H1 (cell line): ENCODE results near the gene PGAM1. TPM values are rescaled to one million over a fixed set of nuclear protein-coding genes. Genes with fewer than 3 reads are reported as not detected.

ENCODE experiments used
- BCL11A ChIP-seq, 2 experiments: IDR thresholded peaks; one replicate each; pipeline ENCODE4 v1.6.1; 2011; ENCODE audit warnings: low read depth in 2 of 2, low read length in 2 of 2, mild to moderate bottlenecking in 2 of 2
- CBX8 ChIP-seq: fragments of 300-800, 300-1000 bp; sonication (generic); IDR thresholded peaks from 2 replicates; pipeline ENCODE4 v1.7.1; 2016; ENCODE audit warnings: low read depth, low read length, borderline replicate concordance
- CEBPB ChIP-seq: IDR thresholded peaks from 2 replicates; pipeline ENCODE4 v1.6.1; 2012; ENCODE audit warnings: low read depth, low read length
- EZH2 ChIP-seq: fragments of 200-600 bp; sonication (generic); IDR thresholded peaks from 2 replicates; pipeline ENCODE4 v1.7.1; 2012; ENCODE audit warnings: low read depth, mild to moderate bottlenecking, moderate library complexity, low read length, inconsistent platforms; ENCODE audit not compliant: severe bottlenecking
- RFX5 ChIP-seq: IDR thresholded peaks from 2 replicates; pipeline ENCODE4 v1.6.1; 2011; ENCODE audit warnings: low read depth, low read length, improper control_type of control experiment, borderline replicate concordance
- SP1 ChIP-seq: IDR thresholded peaks from 2 replicates; pipeline ENCODE4 v1.6.1; 2011; ENCODE audit warnings: low read depth, low read length
- SRF ChIP-seq: IDR thresholded peaks from 2 replicates; pipeline ENCODE4 v1.6.1; 2011; ENCODE audit warnings: mild to moderate bottlenecking, low read depth, low read length, moderate library complexity
- TCF12 ChIP-seq: IDR thresholded peaks from 2 replicates; pipeline ENCODE4 v1.6.1; 2011; ENCODE audit warnings: low read depth, mild to moderate bottlenecking, low read length
- polyA plus RNA-seq, 7 experiments: library from polyadenylated mRNA; depleted of rRNA in 3 of 7; stranded (reverse) in 5 of 7; unstranded in 2 of 7; fragments of >200 nt in 5 of 7; fragments of 200-250 nt in 2 of 7; gene quantifications; 1 replicate in 5 of 7; 2 replicates in 1 of 7; 4 replicates in 1 of 7; pipeline versions ENCODE4 v1.2.1 to v1.2.3, GENCODE V29; 2011 to 2013; ENCODE audit warnings: missing spikeins in 2 of 7, mixed read lengths in 2 of 7
- total RNA-seq: library from RNA; stranded (reverse); fragmentation: NEBNext Ultra II Directional; extraction: Animal tissue kit (Norgen Biotek cat#: 25700); gene quantifications from 2 replicates; pipeline ENCODE4 v1.2.1, GENCODE V29; 2021
- TF ChIP-seq, protein P1 (sequence below): fragments of 300-600 bp; sonication (generic); IDR thresholded peaks from 2 replicates; pipeline ENCODE4 v1.7.1; 2012; ENCODE audit warnings: low read length, moderate library complexity, mild to moderate bottlenecking, inconsistent platforms; ENCODE audit not compliant: insufficient replicate concordance

PGAM1 gene
- total and polyA plus RNA-seq, 2 of the 8 experiments (the other 6 are each of a cell fraction or from before 2014, with no cell fraction given), result 791 to 799 TPM

DNA sequence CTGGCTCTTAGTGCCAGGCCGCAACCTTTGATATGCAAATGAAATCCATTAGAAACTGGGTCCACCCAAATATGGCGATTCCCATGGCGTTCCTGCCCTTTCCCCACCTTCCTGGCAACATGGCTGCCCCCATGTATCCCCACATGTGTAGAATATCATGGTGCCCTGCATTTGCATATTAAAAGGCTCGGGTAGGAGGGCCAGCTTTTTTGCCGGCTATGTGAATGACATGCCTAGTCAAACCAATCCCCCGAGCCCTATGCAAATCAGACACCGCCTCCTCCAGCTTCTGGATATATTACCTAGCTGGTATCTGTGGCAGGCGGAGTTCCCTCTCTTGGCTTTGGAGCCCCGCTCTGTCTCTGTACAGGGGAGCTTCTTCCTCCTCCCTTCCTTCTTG, 53.9 kb downstream of the PGAM1 start (continued):
- TF ChIP-seq, protein P1, sequence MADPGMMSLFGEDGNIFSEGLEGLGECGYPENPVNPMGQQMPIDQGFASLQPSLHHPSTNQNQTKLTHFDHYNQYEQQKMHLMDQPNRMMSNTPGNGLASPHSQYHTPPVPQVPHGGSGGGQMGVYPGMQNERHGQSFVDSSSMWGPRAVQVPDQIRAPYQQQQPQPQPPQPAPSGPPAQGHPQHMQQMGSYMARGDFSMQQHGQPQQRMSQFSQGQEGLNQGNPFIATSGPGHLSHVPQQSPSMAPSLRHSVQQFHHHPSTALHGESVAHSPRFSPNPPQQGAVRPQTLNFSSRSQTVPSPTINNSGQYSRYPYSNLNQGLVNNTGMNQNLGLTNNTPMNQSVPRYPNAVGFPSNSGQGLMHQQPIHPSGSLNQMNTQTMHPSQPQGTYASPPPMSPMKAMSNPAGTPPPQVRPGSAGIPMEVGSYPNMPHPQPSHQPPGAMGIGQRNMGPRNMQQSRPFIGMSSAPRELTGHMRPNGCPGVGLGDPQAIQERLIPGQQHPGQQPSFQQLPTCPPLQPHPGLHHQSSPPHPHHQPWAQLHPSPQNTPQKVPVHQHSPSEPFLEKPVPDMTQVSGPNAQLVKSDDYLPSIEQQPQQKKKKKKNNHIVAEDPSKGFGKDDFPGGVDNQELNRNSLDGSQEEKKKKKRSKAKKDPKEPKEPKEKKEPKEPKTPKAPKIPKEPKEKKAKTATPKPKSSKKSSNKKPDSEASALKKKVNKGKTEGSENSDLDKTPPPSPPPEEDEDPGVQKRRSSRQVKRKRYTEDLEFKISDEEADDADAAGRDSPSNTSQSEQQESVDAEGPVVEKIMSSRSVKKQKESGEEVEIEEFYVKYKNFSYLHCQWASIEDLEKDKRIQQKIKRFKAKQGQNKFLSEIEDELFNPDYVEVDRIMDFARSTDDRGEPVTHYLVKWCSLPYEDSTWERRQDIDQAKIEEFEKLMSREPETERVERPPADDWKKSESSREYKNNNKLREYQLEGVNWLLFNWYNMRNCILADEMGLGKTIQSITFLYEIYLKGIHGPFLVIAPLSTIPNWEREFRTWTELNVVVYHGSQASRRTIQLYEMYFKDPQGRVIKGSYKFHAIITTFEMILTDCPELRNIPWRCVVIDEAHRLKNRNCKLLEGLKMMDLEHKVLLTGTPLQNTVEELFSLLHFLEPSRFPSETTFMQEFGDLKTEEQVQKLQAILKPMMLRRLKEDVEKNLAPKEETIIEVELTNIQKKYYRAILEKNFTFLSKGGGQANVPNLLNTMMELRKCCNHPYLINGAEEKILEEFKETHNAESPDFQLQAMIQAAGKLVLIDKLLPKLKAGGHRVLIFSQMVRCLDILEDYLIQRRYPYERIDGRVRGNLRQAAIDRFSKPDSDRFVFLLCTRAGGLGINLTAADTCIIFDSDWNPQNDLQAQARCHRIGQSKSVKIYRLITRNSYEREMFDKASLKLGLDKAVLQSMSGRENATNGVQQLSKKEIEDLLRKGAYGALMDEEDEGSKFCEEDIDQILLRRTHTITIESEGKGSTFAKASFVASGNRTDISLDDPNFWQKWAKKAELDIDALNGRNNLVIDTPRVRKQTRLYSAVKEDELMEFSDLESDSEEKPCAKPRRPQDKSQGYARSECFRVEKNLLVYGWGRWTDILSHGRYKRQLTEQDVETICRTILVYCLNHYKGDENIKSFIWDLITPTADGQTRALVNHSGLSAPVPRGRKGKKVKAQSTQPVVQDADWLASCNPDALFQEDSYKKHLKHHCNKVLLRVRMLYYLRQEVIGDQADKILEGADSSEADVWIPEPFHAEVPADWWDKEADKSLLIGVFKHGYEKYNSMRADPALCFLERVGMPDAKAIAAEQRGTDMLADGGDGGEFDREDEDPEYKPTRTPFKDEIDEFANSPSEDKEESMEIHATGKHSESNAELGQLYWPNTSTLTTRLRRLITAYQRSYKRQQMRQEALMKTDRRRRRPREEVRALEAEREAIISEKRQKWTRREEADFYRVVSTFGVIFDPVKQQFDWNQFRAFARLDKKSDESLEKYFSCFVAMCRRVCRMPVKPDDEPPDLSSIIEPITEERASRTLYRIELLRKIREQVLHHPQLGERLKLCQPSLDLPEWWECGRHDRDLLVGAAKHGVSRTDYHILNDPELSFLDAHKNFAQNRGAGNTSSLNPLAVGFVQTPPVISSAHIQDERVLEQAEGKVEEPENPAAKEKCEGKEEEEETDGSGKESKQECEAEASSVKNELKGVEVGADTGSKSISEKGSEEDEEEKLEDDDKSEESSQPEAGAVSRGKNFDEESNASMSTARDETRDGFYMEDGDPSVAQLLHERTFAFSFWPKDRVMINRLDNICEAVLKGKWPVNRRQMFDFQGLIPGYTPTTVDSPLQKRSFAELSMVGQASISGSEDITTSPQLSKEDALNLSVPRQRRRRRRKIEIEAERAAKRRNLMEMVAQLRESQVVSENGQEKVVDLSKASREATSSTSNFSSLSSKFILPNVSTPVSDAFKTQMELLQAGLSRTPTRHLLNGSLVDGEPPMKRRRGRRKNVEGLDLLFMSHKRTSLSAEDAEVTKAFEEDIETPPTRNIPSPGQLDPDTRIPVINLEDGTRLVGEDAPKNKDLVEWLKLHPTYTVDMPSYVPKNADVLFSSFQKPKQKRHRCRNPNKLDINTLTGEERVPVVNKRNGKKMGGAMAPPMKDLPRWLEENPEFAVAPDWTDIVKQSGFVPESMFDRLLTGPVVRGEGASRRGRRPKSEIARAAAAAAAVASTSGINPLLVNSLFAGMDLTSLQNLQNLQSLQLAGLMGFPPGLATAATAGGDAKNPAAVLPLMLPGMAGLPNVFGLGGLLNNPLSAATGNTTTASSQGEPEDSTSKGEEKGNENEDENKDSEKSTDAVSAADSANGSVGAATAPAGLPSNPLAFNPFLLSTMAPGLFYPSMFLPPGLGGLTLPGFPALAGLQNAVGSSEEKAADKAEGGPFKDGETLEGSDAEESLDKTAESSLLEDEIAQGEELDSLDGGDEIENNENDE, result no peak
- TF ChIP-seq CBX8 (no peak), RFX5 (no peak), EZH2 (no peak), BCL11A (IDR thresholded peaks at IDR 0.05; ENCODE audit: low read depth in 2 of 2, low read length in 2 of 2) (no peak), TCF12 (no peak), SRF (peak; percentile 97), CEBPB (no peak), SP1 (peak; percentile 77)
